Measurements from ENCODE around the gene TNNT2.

DNA sequence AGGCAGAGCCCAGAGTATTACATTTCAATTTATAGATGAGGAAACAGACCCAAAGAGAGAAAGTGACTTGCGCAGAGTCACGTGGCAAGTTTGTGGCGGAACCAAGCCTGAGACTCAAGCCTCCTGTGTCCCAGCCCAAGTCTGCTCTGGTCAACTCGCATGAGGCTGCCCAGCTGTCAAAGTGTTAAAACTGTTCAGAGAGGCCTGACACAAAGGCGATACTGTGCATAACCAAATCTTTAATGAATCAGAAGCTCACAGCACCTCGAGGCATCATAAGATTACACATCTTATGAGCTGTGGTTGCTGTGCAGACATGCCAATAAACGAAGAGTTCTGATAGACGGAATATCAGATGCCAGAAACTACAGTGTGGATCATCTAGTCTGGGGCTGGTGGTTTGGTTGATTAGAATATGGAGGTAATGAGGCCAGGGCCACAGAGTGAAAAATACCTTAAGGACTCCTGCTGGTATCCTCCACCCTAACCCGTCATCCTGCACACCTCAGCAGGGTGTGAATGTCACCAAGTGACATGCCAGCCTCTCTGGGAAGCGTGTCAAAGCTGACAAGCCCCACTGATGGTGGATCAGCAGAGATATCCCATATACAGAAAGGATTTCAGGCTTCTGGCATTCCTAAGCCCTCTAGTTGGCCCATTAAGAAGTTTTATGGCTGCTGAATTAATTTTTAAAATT is 42.2 kb downstream of the TNNT2 start:
- TF ChIP-seq EZH2 (IDR thresholded peaks at IDR 0.05), result no peak
- TF ChIP-seq, protein P1, sequence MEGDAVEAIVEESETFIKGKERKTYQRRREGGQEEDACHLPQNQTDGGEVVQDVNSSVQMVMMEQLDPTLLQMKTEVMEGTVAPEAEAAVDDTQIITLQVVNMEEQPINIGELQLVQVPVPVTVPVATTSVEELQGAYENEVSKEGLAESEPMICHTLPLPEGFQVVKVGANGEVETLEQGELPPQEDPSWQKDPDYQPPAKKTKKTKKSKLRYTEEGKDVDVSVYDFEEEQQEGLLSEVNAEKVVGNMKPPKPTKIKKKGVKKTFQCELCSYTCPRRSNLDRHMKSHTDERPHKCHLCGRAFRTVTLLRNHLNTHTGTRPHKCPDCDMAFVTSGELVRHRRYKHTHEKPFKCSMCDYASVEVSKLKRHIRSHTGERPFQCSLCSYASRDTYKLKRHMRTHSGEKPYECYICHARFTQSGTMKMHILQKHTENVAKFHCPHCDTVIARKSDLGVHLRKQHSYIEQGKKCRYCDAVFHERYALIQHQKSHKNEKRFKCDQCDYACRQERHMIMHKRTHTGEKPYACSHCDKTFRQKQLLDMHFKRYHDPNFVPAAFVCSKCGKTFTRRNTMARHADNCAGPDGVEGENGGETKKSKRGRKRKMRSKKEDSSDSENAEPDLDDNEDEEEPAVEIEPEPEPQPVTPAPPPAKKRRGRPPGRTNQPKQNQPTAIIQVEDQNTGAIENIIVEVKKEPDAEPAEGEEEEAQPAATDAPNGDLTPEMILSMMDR (IDR thresholded peaks at IDR 0.05), result no peak

Measured in neural progenitor cell (in vitro differentiated cells).